OCI-LY1 (cell line): Measurements from ENCODE around the gene FARS2.

Experiments
- H2AFZ ChIP-seq: fragments of 200-600 bp; sonication (generic), shearing (Covaris generic); 2 replicates; pipeline ENCODE4 v1.6.0; 2014; ENCODE audit warnings: antibody characterized with exemption, mild to moderate bottlenecking, low read length
- H3F3A ChIP-seq: fragments of 200-600 bp; sonication (generic), shearing (Covaris generic); 2 replicates; pipeline ENCODE4 v1.6.0; 2014; ENCODE audit warnings: mild to moderate bottlenecking, antibody characterized with exemption, low read length, moderate library complexity; ENCODE audit not compliant: insufficient read depth
- H3K27ac ChIP-seq: fragments of 200-600 bp; sonication (generic); 2 replicates; pipeline ENCODE4 v1.5.1; 2014; ENCODE audit warnings: low read length, mixed run types, mild to moderate bottlenecking, low read depth; ENCODE audit not compliant: poor library complexity, severe bottlenecking
- H3K27me3 ChIP-seq: fragments of 200-600 bp; sonication (generic); 2 replicates; pipeline ENCODE4 v1.6.0; 2014; ENCODE audit warnings: antibody characterized with exemption, mild to moderate bottlenecking, low read length, moderate library complexity; ENCODE audit not compliant: insufficient read depth
- H3K36me3 ChIP-seq: fragments of 200-600 bp; sonication (generic); 2 replicates; pipeline ENCODE4 v1.6.1; 2014; ENCODE audit warnings: mild to moderate bottlenecking, antibody characterized with exemption, low read length, moderate library complexity, mixed read lengths; ENCODE audit not compliant: insufficient read depth
- H3K4me1 ChIP-seq: fragments of 200-600 bp; sonication (generic); 2 replicates; pipeline ENCODE4 v1.5.1; 2014; ENCODE audit warnings: mild to moderate bottlenecking, low read length, moderate library complexity; ENCODE audit not compliant: insufficient read depth, severe bottlenecking
- H3K4me2 ChIP-seq: fragments of 200-600 bp; sonication (generic), shearing (Covaris generic); 2 replicates; pipeline ENCODE4 v1.6.1; 2014; ENCODE audit warnings: low read length
- H3K4me3 ChIP-seq: fragments of 200-600 bp; sonication (generic); 2 replicates; pipeline ENCODE4 v1.5.1; 2014; ENCODE audit warnings: low read length, low read depth, mild to moderate bottlenecking, mixed read lengths; ENCODE audit not compliant: poor library complexity, severe bottlenecking
- H3K79me2 ChIP-seq: fragments of 200-600 bp; shearing (Covaris generic); 2 replicates; pipeline ENCODE4 v1.6.1; 2016; ENCODE audit warnings: mixed run types, low read length, mixed read lengths; ENCODE audit not compliant: insufficient read depth
- H3K9ac ChIP-seq: fragments of 200-600 bp; sonication (generic), shearing (Covaris generic); 2 replicates; pipeline ENCODE4 v1.6.1; 2014; ENCODE audit warnings: mild to moderate bottlenecking, low read length, mixed read lengths
- H3K9me2 ChIP-seq: fragments of 200-600 bp; sonication (generic), shearing (Covaris generic); 2 replicates; pipeline ENCODE4 v1.6.1; 2014; ENCODE audit warnings: low read depth, mild to moderate bottlenecking, low read length, mixed read lengths
- H3K9me3 ChIP-seq: fragments of 200-600 bp; shearing (Covaris generic); 2 replicates; pipeline ENCODE4 v1.6.1; 2014; ENCODE audit warnings: low read length, mixed read lengths
- H4K20me1 ChIP-seq: fragments of 200-600 bp; sonication (generic), shearing (Covaris generic); 2 replicates; pipeline ENCODE4 v1.6.0; 2016; ENCODE audit warnings: mild to moderate bottlenecking, low read length; ENCODE audit not compliant: insufficient read depth
- EZH2 ChIP-seq: fragments of 200-600 bp; sonication (generic), shearing (Covaris generic); IDR thresholded peaks from 2 replicates; pipeline ENCODE4 v1.8.0; 2017; ENCODE audit warnings: borderline replicate concordance, mixed run types, mild to moderate bottlenecking, antibody characterized with exemption, low read length, moderate library complexity, mixed read lengths
- TF ChIP-seq, protein P1 (sequence below): fragments of 200-600 bp; sonication (generic), shearing (Covaris generic); IDR thresholded peaks from 2 replicates; pipeline ENCODE4 v1.5.1; 2017; ENCODE audit warnings: mild to moderate bottlenecking, antibody characterized with exemption, low read length, moderate library complexity, mixed read lengths

Gene FARS2

GRCh38 chr6:5373430-5373829, 112.1 kb downstream of the FARS2 start:
- no peaks in the 10 kb centered on the region for H4K20me1 ChIP-seq
- H2AFZ ChIP-seq, result no peak overlapping the region
- no peak overlapping the region for H3K27ac ChIP-seq
- no peak overlapping the region for H3K4me3 ChIP-seq
- H3K4me2 ChIP-seq, result no peak overlapping the region
- H3K36me3 ChIP-seq, result 0 out of 2 replicates have a peak, but pooled peaks cover 7% of the 10 kb centered on the region
- H3K9me2 ChIP-seq, result no peaks in the 10 kb centered on the region
- TF ChIP-seq, protein P1, sequence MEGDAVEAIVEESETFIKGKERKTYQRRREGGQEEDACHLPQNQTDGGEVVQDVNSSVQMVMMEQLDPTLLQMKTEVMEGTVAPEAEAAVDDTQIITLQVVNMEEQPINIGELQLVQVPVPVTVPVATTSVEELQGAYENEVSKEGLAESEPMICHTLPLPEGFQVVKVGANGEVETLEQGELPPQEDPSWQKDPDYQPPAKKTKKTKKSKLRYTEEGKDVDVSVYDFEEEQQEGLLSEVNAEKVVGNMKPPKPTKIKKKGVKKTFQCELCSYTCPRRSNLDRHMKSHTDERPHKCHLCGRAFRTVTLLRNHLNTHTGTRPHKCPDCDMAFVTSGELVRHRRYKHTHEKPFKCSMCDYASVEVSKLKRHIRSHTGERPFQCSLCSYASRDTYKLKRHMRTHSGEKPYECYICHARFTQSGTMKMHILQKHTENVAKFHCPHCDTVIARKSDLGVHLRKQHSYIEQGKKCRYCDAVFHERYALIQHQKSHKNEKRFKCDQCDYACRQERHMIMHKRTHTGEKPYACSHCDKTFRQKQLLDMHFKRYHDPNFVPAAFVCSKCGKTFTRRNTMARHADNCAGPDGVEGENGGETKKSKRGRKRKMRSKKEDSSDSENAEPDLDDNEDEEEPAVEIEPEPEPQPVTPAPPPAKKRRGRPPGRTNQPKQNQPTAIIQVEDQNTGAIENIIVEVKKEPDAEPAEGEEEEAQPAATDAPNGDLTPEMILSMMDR, result no peak
- TF ChIP-seq EZH2, result no peak
- H3K27me3 ChIP-seq, result no peaks in the 10 kb centered on the region
- no peaks in the 10 kb centered on the region for H3K9me3 ChIP-seq
- no peaks in the 10 kb centered on the region for H3K4me1 ChIP-seq
- no peaks in the 10 kb centered on the region for H3K79me2 ChIP-seq
- no peaks in the 10 kb centered on the region for H3F3A ChIP-seq
- H3K9ac ChIP-seq, result no peak overlapping the region

- H3K27me3 ChIP-seq, result no peaks in the 10 kb centered on the region
- no peak for TF ChIP-seq EZH2
- no peaks in the 10 kb centered on the region for H3K4me1 ChIP-seq
- no peak overlapping the region for H3K4me2 ChIP-seq
- no peak overlapping the region for H3K27ac ChIP-seq
- H2AFZ ChIP-seq, result no peak overlapping the region
- H3F3A ChIP-seq, result no peaks in the 10 kb centered on the region
- no peaks in the 10 kb centered on the region for H4K20me1 ChIP-seq
- H3K36me3 ChIP-seq, result no peaks in the 10 kb centered on the region
- no peak overlapping the region for H3K4me3 ChIP-seq
- H3K9ac ChIP-seq, result no peak overlapping the region
- no peaks in the 10 kb centered on the region for H3K9me2 ChIP-seq
- no peaks in the 10 kb centered on the region for H3K9me3 ChIP-seq
- H3K79me2 ChIP-seq, result no peaks in the 10 kb centered on the region
Observed at GRCh38 chr6:5378331-5378730, 117.0 kb downstream of the FARS2 start.

DNA sequence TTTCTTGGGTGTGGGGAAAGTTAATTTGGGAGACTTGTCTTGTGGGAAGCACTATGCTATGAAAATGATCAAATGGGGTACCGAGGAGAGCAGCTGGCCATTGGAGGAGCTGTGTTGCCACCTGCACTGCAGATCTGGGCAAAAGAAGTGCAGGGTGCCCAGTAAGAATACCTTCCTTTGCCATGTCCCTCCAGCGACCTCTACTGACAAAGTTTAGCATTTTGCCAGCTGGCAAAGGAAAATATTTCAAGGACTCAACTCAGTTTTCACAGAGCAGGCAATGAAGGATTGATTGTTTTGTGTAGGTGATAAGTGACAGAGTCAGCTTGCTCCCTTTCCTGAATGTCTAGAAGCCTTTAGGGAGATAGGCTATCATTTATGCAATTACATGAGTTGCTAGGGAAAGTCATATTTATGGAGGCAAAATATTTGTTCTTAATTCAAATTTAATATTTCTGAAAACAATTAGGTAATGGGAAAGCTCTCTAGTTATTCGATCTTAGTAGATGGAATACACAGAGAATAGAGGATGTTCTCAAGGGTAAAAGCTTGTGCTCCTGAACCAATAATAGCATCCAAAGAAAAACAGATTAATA, 118.4 kb downstream of the FARS2 start:
- no peaks in the 10 kb centered on the region for H3F3A ChIP-seq
- no peak overlapping the region for H3K9ac ChIP-seq
- no peaks in the 10 kb centered on the region for H3K79me2 ChIP-seq
- no peak overlapping the region for H3K4me3 ChIP-seq
- H2AFZ ChIP-seq, result no peak overlapping the region
- H3K4me2 ChIP-seq, result no peak overlapping the region
- no peaks in the 10 kb centered on the region for H3K9me2 ChIP-seq
- H3K27ac ChIP-seq, result no peak overlapping the region
- no peaks in the 10 kb centered on the region for H3K9me3 ChIP-seq
- no peaks in the 10 kb centered on the region for H4K20me1 ChIP-seq
- no peaks in the 10 kb centered on the region for H3K27me3 ChIP-seq
- TF ChIP-seq, protein P1, result peak; percentile 63
- TF ChIP-seq EZH2, result no peak
- no peaks in the 10 kb centered on the region for H3K4me1 ChIP-seq
- no peaks in the 10 kb centered on the region for H3K36me3 ChIP-seq

DNA sequence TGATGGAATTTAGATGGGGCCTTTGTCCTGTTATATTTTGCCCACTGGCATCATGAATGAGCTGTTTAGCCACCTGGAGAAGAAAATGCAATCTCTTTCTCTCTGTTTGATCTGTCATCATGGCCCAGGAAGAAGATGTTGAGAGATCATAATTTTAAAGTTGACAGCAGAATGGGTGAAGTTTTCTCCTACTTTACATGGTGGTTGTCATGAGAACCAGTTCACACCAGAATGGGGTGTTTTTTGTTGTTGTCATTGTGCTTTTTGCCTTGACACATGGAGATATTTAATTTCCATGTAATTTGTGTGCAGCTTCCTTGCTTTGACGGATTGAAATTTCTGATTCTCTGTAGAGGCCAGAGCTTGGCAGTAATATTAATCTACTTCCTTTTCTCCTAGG, 122.5 kb downstream of the FARS2 start:
- Histone ChIP-seq H3K4me3 (no peak overlapping the region), H3K9me2 (no peaks in the 10 kb centered on the region), H3K9me3 (no peaks in the 10 kb centered on the region), H3F3A (no peaks in the 10 kb centered on the region), H2AFZ (no peak overlapping the region), H3K9ac (no peak overlapping the region), H4K20me1 (no peaks in the 10 kb centered on the region), H3K4me1 (no peaks in the 10 kb centered on the region), H3K27ac (no peak overlapping the region), H3K79me2 (no peaks in the 10 kb centered on the region), H3K27me3 (no peaks in the 10 kb centered on the region), H3K36me3 (no peaks in the 10 kb centered on the region), H3K4me2 (no peak overlapping the region)
- TF ChIP-seq EZH2, result no peak
- TF ChIP-seq, protein P1, result no peak
